Muscle of leg (tissue), 11 donors: ENCODE measurements around the gene SOWAHC. TPM values are rescaled to one million over a fixed set of nuclear protein-coding genes. Genes with fewer than 3 reads are reported as not detected.

Source experiments
- DNase-seq: peaks from one replicate; pipeline ENCODE4 v3.0.0; 2013
- H3K27ac ChIP-seq: one replicate; pipeline ENCODE4 v1.5.1; 2013; ENCODE audit warnings: mild to moderate bottlenecking, low read length, control low read depth
- H3K27me3 ChIP-seq: one replicate; pipeline ENCODE4 v1.6.1; 2013; ENCODE audit warnings: low read length; ENCODE audit not compliant: control insufficient read depth, insufficient read depth
- H3K36me3 ChIP-seq: one replicate; pipeline ENCODE4 v1.6.1; 2013; ENCODE audit warnings: low read length; ENCODE audit not compliant: control insufficient read depth, insufficient read depth
- H3K4me1 ChIP-seq: one replicate; pipeline ENCODE4 v1.6.1; 2013; ENCODE audit warnings: low read length; ENCODE audit not compliant: control insufficient read depth, insufficient read depth
- H3K4me3 ChIP-seq: one replicate; pipeline ENCODE4 v1.5.1; 2013; ENCODE audit warnings: low read length, control low read depth
- H3K9me3 ChIP-seq: replicated peaks from 2 replicates; pipeline ENCODE4 v1.6.1; 2013; ENCODE audit warnings: low read depth, low read length; ENCODE audit not compliant: control insufficient read depth
- WGBS: methylation state at CpG from one replicate; pipeline ENCODE4 v1.1.5; 2013; ENCODE audit warnings: missing lambda C conversion rate; ENCODE audit not compliant: insufficient coverage; 5-methylcytosine and 5-hydroxymethylcytosine counted together
- polyA plus RNA-seq, 8 donors: library from polyadenylated mRNA; unstranded; fragments of 120-200 nt; gene quantifications; one replicate each; pipeline versions ENCODE4 v1.2.1 to v1.2.3, GENCODE V29; 2013; ENCODE audit warnings: inconsistent platforms in 1 of 8, low replicate concordance in 1 of 8; ENCODE audit not compliant: insufficient read length in 8 of 8, insufficient read depth in 1 of 8
- total RNA-seq: library from RNA; stranded (reverse); fragments of 120-200 nt; gene quantifications from one replicate; pipeline ENCODE4 v1.2.4, GENCODE V29; 2013

The SOWAHC gene
- total and polyA plus RNA-seq, 9 donors, result 5.4 to 13.0 (median 8.1) TPM

DNA sequence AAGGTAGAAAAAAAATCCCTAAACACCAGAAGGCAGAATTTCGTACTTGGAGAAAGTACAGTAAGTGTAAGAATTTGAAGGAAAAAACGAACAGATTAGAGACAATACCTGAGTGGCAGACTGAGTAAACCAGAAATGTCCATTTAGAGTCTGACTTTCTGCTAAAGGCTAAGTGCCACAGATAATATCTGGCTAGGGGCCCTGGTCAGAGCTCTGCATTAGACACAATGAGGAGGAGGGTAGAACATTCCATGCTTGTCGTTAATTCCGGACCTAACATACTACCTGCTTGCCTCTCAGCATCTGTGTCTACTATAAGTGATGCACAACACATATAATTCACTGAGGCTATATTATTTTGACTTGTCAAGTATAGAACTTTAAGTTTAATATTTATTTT lies 18.5 kb upstream of the SOWAHC start:
- Histone ChIP-seq H3K36me3 (peaks cover 3% of the 10 kb centered on the region), H3K4me3 (no peak overlapping the region), H3K4me1 (no peaks in the 10 kb centered on the region), H3K9me3 (no peaks in the 10 kb centered on the region), H3K27ac (no peak overlapping the region), H3K27me3 (no peaks in the 10 kb centered on the region)
- WGBS, result 50% methylated on average over 1 of the region's 4 CpGs
- DNase-seq, result no peak

DNA sequence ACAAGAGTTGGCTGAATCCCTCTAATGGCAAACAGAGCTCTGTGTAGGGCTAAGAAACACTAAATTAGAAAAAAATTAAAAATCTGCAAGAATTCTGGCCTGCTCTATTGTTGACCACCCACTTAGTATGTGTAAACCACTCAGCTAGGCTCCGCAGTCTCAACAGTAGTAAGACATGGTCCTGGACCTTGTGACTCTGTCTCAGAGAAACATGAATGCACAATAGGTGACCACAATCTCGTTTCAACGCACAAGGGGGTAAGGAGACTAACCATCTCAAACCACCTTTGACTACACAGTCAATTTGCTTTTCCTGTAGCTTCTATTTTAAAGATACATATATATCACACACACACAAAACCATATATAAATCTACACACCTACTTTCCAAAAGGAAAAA lies 16.9 kb upstream of the SOWAHC start:
- no peak for DNase-seq
- H3K4me3 ChIP-seq, result no peak overlapping the region
- WGBS, result 100% methylated on average over 3 of the region's 3 CpGs

DNA sequence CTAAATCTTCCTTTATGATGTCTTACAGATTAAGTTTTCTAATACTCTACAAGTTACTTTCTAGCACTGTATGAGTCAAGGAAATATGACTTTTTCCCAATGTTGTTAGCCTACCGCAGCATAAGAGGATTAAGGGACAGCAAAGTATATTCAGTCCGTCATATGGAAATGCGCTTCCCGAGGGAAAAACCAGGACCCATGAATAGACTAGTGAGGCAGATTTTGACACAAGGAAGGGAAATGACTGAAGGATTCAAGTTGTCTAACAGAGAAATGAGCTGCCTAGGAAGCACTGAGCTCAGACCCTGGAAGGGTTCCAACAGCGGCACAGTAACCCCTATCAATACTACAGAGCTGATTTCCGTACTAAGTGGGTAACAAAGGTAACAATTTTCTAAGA lies 12.4 kb upstream of the SOWAHC start:
- no CpG with 5 or more reads among the region's 6 CpGs for WGBS
- H3K4me1 ChIP-seq, result peaks cover 2% of the 10 kb centered on the region

More for the DNA sequence above, 16.9 kb upstream of the SOWAHC start:
- Histone ChIP-seq H3K9me3 (no peaks in the 10 kb centered on the region), H3K4me1 (peaks cover 2% of the 10 kb centered on the region), H3K36me3 (no peaks in the 10 kb centered on the region), H3K27me3 (no peaks in the 10 kb centered on the region), H3K27ac (no peak overlapping the region)

DNA sequence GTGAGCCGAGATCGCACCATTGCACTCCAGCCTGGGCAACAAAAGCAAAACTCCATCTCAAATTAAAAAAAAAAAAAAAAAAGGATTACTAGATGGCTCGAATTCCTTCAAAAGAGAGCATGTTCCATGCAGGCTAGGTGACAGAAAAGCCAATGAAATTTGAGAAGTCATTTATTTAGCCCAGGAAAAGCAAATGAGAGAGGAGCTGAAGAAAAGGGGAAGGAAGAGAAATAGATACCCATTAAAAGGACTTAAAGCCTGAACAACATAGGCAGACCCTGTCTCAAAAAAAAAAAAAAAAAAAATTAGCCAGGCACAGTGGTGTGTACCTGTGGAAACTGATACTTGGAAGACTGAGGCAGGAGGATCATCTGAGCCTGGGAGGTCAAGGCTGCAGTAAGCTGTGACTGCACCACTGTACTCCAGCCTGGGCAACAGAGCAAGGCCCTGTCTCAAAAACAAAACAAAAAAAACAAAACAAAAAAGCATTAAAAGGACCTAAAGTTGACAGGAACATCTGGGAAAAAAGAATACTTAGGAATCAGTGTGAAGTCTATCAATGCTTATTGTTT lies 11.5 kb upstream of the SOWAHC start:
- H3K36me3 ChIP-seq, result no peaks in the 10 kb centered on the region
- H3K27me3 ChIP-seq, result no peaks in the 10 kb centered on the region
- DNase-seq, result no peak
- no CpG with 5 or more reads among the region's 3 CpGs for WGBS
- no peak overlapping the region for H3K27ac ChIP-seq
- H3K4me1 ChIP-seq, result peaks cover 2% of the 10 kb centered on the region
- no peaks in the 10 kb centered on the region for H3K9me3 ChIP-seq
- H3K4me3 ChIP-seq, result no peak overlapping the region

More for the DNA sequence above, 12.4 kb upstream of the SOWAHC start:
- Histone ChIP-seq H3K27ac (no peak overlapping the region), H3K27me3 (no peaks in the 10 kb centered on the region), H3K9me3 (no peaks in the 10 kb centered on the region), H3K4me3 (no peak overlapping the region), H3K36me3 (no peaks in the 10 kb centered on the region)
- DNase-seq, result peak; percentile 49

DNA sequence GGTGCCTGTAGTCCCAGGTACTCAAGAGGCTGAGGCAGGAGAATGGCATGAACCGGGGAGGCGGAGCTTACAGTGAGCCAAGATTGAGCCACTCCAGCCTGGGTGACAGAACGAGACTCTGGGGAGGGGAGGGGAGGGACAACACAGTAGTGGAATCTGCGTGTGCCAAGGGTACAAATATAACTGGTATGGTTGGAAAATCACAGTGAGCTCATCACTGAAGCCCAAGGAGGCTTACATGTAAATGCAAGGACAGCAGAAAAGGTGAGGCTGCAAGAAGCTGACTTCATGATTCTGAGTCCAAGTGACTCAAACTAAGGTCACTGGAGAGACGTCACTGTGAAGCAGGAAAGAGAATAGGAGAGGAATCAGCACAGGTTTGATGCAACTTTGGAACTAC lies 9.6 kb upstream of the SOWAHC start:
- H3K9me3 ChIP-seq, result no peaks in the 10 kb centered on the region
- H3K27ac ChIP-seq, result no peak overlapping the region
- H3K4me1 ChIP-seq, result peaks cover 3% of the 10 kb centered on the region
- 76% methylated on average over 5 of the region's 5 CpGs for WGBS
- no peak for DNase-seq
- no peaks in the 10 kb centered on the region for H3K27me3 ChIP-seq
- H3K4me3 ChIP-seq, result no peak overlapping the region
- H3K36me3 ChIP-seq, result no peaks in the 10 kb centered on the region

DNA sequence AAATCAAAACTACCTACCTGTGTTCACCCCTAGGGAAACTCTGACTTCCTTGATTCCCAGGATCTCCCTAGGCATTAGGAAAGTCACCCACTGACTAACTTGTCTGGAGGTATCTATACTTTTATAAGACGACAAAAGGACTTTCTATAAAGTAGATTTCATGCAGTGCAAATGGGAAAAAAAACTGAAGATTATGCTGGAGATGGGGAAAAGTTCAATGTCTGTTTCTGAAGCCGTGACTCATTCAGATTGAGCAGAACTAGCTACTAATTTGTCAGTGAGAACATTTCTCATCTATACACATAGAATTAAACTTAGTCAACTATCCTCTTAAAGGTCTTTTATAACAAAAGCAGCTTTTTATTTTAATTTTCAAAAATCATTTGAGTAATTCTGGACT lies 6.4 kb upstream of the SOWAHC start:
- H3K4me3 ChIP-seq, result no peak overlapping the region
- H3K4me1 ChIP-seq, result peaks cover 4% of the 10 kb centered on the region
- no CpG with 5 or more reads among the region's 2 CpGs for WGBS
- H3K36me3 ChIP-seq, result no peaks in the 10 kb centered on the region
- no peaks in the 10 kb centered on the region for H3K27me3 ChIP-seq
- DNase-seq, result no peak
- no peak overlapping the region for H3K27ac ChIP-seq
- no peaks in the 10 kb centered on the region for H3K9me3 ChIP-seq

DNA sequence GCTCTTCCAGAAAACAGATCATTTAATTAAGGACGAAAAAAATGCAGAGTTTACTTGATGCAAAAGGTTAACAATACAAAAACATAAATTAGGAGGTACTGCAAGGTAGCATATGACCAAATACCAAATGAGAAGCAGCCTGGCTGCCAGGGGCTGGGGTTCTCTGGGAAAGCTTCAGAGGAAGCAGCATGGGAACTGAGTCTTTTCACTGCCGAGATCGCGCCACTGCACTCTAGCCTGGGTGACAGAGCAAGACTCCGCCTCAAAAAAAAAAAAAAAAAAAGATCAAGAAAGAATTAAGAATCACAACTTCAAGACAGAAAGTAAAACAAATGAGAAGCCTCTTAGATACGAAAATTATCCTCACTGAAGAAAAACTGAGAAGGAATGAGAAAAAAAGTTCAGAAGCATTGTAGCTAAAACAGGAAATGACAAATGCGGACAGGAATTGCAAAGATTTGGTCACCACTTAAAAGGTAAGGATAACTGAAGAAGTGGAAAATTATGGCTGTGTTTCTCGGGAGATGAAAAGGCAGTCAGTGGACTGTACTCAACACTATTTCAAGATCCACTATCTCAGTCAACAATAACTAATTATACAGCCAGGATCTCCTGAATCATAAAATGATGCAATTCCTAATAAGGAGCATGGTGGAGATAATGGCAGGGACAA lies 4.7 kb upstream of the SOWAHC start:
- WGBS, result no CpG with 5 or more reads among the region's 8 CpGs
- H3K4me1 ChIP-seq, result peaks cover 4% of the 10 kb centered on the region
- H3K4me3 ChIP-seq, result no peak overlapping the region
- H3K9me3 ChIP-seq, result no peaks in the 10 kb centered on the region
- H3K36me3 ChIP-seq, result no peaks in the 10 kb centered on the region
- H3K27ac ChIP-seq, result no peak overlapping the region
- no peaks in the 10 kb centered on the region for H3K27me3 ChIP-seq
- DNase-seq, result no peak

DNA sequence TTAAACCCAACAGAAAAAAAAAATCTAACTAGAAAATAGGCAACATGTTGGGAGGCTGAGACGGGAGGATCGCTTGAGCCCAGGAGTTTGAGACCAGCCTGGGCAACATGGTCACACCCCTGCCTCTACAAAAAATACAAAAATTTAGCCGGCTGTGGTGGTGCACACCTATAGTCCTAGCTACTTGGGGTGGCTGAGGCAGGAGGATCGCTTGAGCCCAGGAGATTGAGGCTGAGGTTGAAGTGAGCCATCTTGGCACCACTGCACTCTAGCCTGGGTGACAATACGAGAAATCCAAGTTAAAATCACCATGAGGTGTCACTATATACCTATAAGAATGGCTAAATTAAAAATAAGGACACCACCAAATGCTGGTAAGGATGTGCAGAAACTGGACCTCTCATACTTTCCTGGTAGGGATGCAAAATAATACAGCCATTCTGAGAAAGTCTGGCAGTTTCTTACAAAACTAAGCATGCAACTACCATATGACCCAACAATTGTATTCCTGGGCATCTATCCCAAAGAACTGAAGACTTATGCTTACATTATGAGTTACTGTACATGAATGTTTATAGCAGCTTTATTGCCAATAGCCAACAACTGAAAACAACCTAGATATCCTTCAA lies 2.6 kb upstream of the SOWAHC start:
- WGBS, result no CpG with 5 or more reads among the region's 5 CpGs
- Histone ChIP-seq H3K27ac (no peak overlapping the region), H3K9me3 (no peaks in the 10 kb centered on the region), H3K4me3 (no peak overlapping the region), H3K36me3 (no peaks in the 10 kb centered on the region), H3K4me1 (peaks cover 18% of the 10 kb centered on the region), H3K27me3 (peaks cover 5% of the 10 kb centered on the region)
- DNase-seq, result peak; percentile 75

DNA sequence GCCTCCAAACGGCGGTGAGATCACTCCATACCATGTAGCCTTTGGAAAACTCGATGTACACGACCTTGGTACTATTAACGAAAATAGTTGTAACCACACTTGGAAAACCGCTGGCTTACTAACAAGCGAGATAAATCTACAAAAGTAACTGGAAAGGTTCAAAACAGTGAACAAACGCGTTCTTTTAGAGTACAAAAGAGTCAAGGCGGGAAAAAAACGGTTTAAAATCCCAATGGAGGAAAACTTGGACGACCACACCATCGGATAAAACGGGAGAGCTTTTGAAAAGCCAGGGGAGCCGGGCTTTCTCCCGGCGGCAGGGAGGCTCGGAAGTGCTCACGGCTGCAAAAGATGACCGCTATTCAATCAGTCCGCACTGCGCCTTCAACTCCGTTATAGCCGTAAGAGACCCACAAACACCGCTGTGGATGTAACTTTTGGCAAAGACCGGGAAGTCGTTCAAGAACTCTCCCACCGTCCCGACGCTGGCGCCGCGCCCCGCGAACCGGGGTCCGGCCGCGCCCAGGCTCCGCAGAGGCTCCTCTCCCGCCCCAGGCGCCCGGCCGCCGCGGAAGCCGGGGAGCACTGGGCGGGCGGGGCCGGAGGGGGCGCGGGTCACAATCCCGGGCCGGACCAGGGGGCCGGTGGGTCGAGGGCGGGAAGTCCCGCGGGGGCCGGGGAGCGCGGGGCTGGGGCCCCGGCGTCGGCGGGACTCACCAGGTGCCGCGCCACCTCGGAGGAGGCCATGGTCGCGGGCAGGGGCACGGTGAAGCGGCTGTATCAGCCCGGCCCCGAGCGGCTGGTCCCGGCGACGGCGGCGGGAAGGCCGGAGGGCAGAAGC lies 863 bp upstream of the SOWAHC start:
- Histone ChIP-seq H3K9me3 (no peaks in the 10 kb centered on the region), H3K36me3 (no peaks in the 10 kb centered on the region), H3K4me3 (peak overlapping the region; percentile 77), H3K27me3 (peaks cover 5% of the 10 kb centered on the region), H3K4me1 (peaks cover 18% of the 10 kb centered on the region), H3K27ac (peak overlapping the region; percentile 99)
- DNase-seq, result peak; percentile 92
- WGBS, result under 1% methylated on average over 76 of the region's 82 CpGs
